Muscle of arm (tissue), 14 donors: ENCODE results near the gene ARHGEF25. TPM values are rescaled to one million over a fixed set of nuclear protein-coding genes. Genes with fewer than 3 reads are reported as not detected.
A peak's percentile ranks its signal among the peaks of the same experiment; 100 is the strongest.
"Not testable (repeated sequence)": the region's sequence is repeated elsewhere in the genome, so short reads cannot be mapped to it uniquely, and the experiment has no call there.

Experiments
- DNase-seq: peaks from one replicate; pipeline ENCODE4 v3.0.0-alpha.2; 2013
- long read RNA-seq, 11 donors: transcript quantifications; one replicate each; lab custom pipeline, GENCODE V29; 2026
- polyA plus RNA-seq, 12 donors: library from polyadenylated mRNA; unstranded; fragments of 120-200 nt; gene quantifications; one replicate each; pipeline ENCODE4 v1.2.1, GENCODE V29; 2013; ENCODE audit not compliant: insufficient read length in 12 of 12

The ARHGEF25 gene
- 10 to 100 TPM in 11 of 12 donors, not detected in 1; 24.8 to 40.3 (median 34.3) TPM for polyA plus RNA-seq
- long read RNA-seq, donor 1, partial matches to known transcripts: 9 of 11 reads
- long read RNA-seq, donor 1, other reads (novel, unspliced or antisense): 0 of 11 reads
- long read RNA-seq, donor 2, partial matches to known transcripts: 0 of 3 reads
- long read RNA-seq, donor 2, other reads (novel, unspliced or antisense): 0 of 3 reads
- long read RNA-seq, donor 3, partial matches to known transcripts: 6 of 8 reads
- long read RNA-seq, donor 3, other reads (novel, unspliced or antisense): 0 of 8 reads
- long read RNA-seq, donor 4: 0 reads
- long read RNA-seq, donor 5: 0 reads
- long read RNA-seq, donor 6, partial matches to known transcripts: 0 of 1 reads
- long read RNA-seq, donor 6, other reads (novel, unspliced or antisense): 0 of 1 reads
- long read RNA-seq, donor 7, partial matches to known transcripts: 0 of 1 reads
- long read RNA-seq, donor 7, other reads (novel, unspliced or antisense): 0 of 1 reads
- long read RNA-seq, donor 8: 0 reads
- long read RNA-seq, donor 9, transcript ARHGEF25-201 (15 exons, 2,552 nt): major isoform, 5 of 5 reads
- long read RNA-seq, donor 9, partial matches to known transcripts: 0 of 5 reads
- long read RNA-seq, donor 9, other reads (novel, unspliced or antisense): 0 of 5 reads
- long read RNA-seq, donor 10, partial matches to known transcripts: 0 of 1 reads
- long read RNA-seq, donor 10, other reads (novel, unspliced or antisense): 0 of 1 reads
- long read RNA-seq, donor 11, partial matches to known transcripts: 0 of 1 reads
- long read RNA-seq, donor 11, other reads (novel, unspliced or antisense): 0 of 1 reads

- DNase-seq: peak; percentile 94
Observed at GRCh38 chr12:57611108-57611826, at the start of gene ARHGEF25. ARHGEF25 (plus strand) TSS chr12:57611435; CDS start chr12:57611895, 460 bp downstream.

GRCh38 chr12:57563358-57563757, 47.9 kb upstream of the ARHGEF25 start:
- DNase-seq: no peak

- DNase-seq: no peak
Observed at GRCh38 chr12:57564178-57564740, 47.0 kb upstream of the ARHGEF25 start.

GRCh38 chr12:57568838-57569237, 42.4 kb upstream of the ARHGEF25 start:
- DNase-seq: no peak

- no peak for DNase-seq
Observed at GRCh38 chr12:57569858-57570257, 41.4 kb upstream of the ARHGEF25 start.

GRCh38 chr12:57570438-57570837, 40.8 kb upstream of the ARHGEF25 start:
- DNase-seq: not testable (repeated sequence)

- DNase-seq: no peak
Observed at GRCh38 chr12:57571926-57572762, 39.1 kb upstream of the ARHGEF25 start.

- DNase-seq: no peak
Observed at GRCh38 chr12:57574795-57575194, 36.4 kb upstream of the ARHGEF25 start.

GRCh38 chr12:57575771-57576612, 35.2 kb upstream of the ARHGEF25 start:
- no peak for DNase-seq

- DNase-seq: no peak
Observed at GRCh38 chr12:57576613-57577160, 34.5 kb upstream of the ARHGEF25 start.

- no peak for DNase-seq
Observed at GRCh38 chr12:57577981-57578758, 33.1 kb upstream of the ARHGEF25 start.

- DNase-seq: no peak
Observed at GRCh38 chr12:57579011-57579410, 32.2 kb upstream of the ARHGEF25 start.

GRCh38 chr12:57579677-57580465, 31.4 kb upstream of the ARHGEF25 start:
- no peak for DNase-seq

GRCh38 chr12:57580466-57580795, 30.8 kb upstream of the ARHGEF25 start:
- DNase-seq: no peak

GRCh38 chr12:57581802-57582201, 29.4 kb upstream of the ARHGEF25 start:
- DNase-seq: no peak

GRCh38 chr12:57582440-57582839, 28.8 kb upstream of the ARHGEF25 start:
- DNase-seq: no peak

GRCh38 chr12:57583008-57583831, 28.0 kb upstream of the ARHGEF25 start:
- peak; percentile 77 for DNase-seq
